ENCODE results near the gene HLA-DQB1. TPM values are rescaled to one million over a fixed set of nuclear protein-coding genes. Genes with fewer than 3 reads are reported as not detected.
"Not testable (repeated sequence)": the region's sequence is repeated elsewhere in the genome, so short reads cannot be mapped to it uniquely, and the experiment has no call there.

Gene HLA-DQB1
- total and polyA plus RNA-seq, 2 donors (not counting 3 experiments of a cell fraction or from before 2014, with no cell fraction given), result not detected

DNA sequence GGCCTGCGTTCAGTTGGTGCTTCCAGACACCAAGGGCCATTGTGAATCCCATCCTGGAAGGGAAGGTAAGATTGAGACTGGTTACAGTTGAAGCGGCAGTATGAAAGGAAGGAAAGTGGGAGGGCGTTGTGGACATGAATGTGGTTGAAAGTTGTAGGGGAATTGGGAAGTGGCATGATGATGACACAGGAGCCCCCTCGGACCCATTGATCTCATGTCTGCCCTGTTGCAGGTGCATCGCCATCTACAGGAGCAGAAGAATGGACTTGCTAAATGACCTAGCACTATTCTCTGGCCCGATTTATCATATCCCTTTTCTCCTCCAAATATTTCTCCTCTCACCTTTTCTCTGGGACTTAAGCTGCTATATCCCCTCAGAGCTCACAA lies 23.7 kb downstream of the HLA-DQB1 start:
- intact Hi-C loops (cut with micrococcal nuclease) (no loop called here), dilution Hi-C loops (cut with MboI; ENCODE audit: extremely low pct_ligation_motif_present, low sequenced_read_pairs) (no loop called here)
- POLR2A ChIA-PET, result no interaction called here
- H3K9ac ChIP-seq (replicated peaks; ENCODE audit: extremely low read depth, insufficient read depth, low read length), result no peak overlapping the region
- H4K20me1 ChIP-seq (replicated peaks; ENCODE audit: control insufficient read depth, extremely low read depth, insufficient read depth, low read length), result no peaks in the 10 kb centered on the region
- no peaks in the 10 kb centered on the region for H3K27me3 ChIP-seq (ENCODE audit: control insufficient read depth in 2 of 2, insufficient read depth in 2 of 2, low read length in 2 of 2)
- H3K4me1 ChIP-seq (ENCODE audit: control insufficient read depth, extremely low read depth, insufficient read depth, low read length), result no peaks in the 10 kb centered on the region
- no peak for FAIRE-seq
- H3K4me3 ChIP-seq (replicated peaks in 1 of 3; ENCODE audit: insufficient read depth in 1 of 3, low read depth in 1 of 3, low read length in 3 of 3), result no peak overlapping the region
- H3K9me3 ChIP-seq (replicated peaks; ENCODE audit: control insufficient read depth, insufficient read depth, low read length), result no peaks in the 10 kb centered on the region
- H3K9me1 ChIP-seq (replicated peaks; ENCODE audit: control insufficient read depth, extremely low read depth, insufficient read depth, low read length), result no peaks in the 10 kb centered on the region
- no peak for DNase-seq (ENCODE audit: low read depth, low spot score)
- no peaks in the 10 kb centered on the region for H3K79me2 ChIP-seq (ENCODE audit: control insufficient read depth, insufficient read depth, low read length)
- no peaks in the 10 kb centered on the region for H3K36me3 ChIP-seq (ENCODE audit: control insufficient read depth in 2 of 2, extremely low read depth in 1 of 2, insufficient read depth in 2 of 2, low read length in 2 of 2)
- CTCF ChIA-PET, result no interaction called here
- H3K4me2 ChIP-seq (ENCODE audit: insufficient read depth, low read length), result no peak overlapping the region
- no peak overlapping the region for H3K27ac ChIP-seq (ENCODE audit: insufficient read depth, low read depth, low read length)
- no TSS peak for BruUV-seq (replicated peaks)
- no peak overlapping the region for H2AFZ ChIP-seq (ENCODE audit: low read depth, low read length)
- TF ChIP-seq FOS (IDR thresholded peaks at IDR 0.05; ENCODE audit: borderline replicate concordance, insufficient read depth, low read length) (no peak), EZH2 (IDR thresholded peaks at IDR 0.05; ENCODE audit: borderline replicate concordance, low read depth, low read length, severe bottlenecking) (no peak), JUN (IDR thresholded peaks at IDR 0.05; ENCODE audit: borderline replicate concordance, insufficient read depth, insufficient read length, low read depth) (no peak), MYC (IDR thresholded peaks at IDR 0.05; ENCODE audit: low read depth, low read length) (no peak), POLR2A (IDR thresholded peaks at IDR 0.05; ENCODE audit: low read depth, low read length) (no peak)
- TF ChIP-seq, protein P1, sequence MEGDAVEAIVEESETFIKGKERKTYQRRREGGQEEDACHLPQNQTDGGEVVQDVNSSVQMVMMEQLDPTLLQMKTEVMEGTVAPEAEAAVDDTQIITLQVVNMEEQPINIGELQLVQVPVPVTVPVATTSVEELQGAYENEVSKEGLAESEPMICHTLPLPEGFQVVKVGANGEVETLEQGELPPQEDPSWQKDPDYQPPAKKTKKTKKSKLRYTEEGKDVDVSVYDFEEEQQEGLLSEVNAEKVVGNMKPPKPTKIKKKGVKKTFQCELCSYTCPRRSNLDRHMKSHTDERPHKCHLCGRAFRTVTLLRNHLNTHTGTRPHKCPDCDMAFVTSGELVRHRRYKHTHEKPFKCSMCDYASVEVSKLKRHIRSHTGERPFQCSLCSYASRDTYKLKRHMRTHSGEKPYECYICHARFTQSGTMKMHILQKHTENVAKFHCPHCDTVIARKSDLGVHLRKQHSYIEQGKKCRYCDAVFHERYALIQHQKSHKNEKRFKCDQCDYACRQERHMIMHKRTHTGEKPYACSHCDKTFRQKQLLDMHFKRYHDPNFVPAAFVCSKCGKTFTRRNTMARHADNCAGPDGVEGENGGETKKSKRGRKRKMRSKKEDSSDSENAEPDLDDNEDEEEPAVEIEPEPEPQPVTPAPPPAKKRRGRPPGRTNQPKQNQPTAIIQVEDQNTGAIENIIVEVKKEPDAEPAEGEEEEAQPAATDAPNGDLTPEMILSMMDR (IDR thresholded peaks at IDR 0.05; ENCODE audit: extremely low read depth in 1 of 2, insufficient read depth in 1 of 2, low read depth in 1 of 2, low read length in 2 of 2), result no peak

DNA sequence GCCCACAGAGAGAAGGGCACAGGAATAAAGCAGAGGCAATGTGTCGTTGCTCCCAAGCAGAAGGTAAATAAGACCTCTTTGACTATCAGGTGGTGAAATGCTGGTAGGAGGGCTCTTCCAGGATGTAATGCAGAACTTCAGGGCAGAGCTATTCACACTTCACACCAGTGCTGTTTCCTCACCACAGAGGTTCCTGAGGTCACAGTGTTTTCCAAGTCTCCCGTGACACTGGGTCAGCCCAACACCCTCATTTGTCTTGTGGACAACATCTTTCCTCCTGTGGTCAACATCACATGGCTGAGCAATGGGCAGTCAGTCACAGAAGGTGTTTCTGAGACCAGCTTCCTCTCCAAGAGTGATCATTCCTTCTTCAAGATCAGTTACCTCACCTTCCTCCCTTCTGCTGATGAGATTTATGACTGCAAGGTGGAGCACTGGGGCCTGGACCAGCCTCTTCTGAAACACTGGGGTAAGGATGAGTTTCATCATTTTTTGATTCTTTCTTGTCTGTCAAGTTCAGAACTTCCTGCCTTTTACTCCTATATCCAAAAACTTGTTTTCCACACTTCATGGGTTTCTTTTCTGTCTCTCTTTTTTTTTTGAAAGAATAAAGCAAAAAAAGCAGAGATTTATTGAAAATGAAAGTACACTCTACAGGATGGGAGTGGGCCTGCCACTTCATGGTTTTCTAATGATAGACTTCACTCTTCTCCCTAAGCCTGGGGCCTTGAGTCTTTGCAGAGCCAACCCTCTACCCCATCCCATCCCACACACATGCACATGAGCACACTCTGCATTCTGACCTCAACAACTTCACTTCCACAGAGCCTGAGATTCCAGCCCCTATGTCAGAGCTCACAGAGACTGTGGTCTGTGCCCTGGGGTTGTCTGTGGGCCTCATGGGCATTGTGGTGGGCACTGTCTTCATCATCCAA lies 24.4 kb downstream of the HLA-DQB1 start:
- H3K9me1 ChIP-seq (replicated peaks; ENCODE audit: control insufficient read depth, extremely low read depth, insufficient read depth, low read length); H3K9ac ChIP-seq (replicated peaks; ENCODE audit: extremely low read depth, insufficient read depth, low read length); H3K27ac ChIP-seq (ENCODE audit: insufficient read depth, low read depth, low read length); H3K27me3 ChIP-seq (ENCODE audit: control insufficient read depth in 2 of 2, insufficient read depth in 2 of 2, low read length in 2 of 2); POLR2A ChIA-PET; BruUV-seq (replicated peaks); intact Hi-C loops (cut with micrococcal nuclease); H3K9me3 ChIP-seq (replicated peaks; ENCODE audit: control insufficient read depth, insufficient read depth, low read length); H3K79me2 ChIP-seq (ENCODE audit: control insufficient read depth, insufficient read depth, low read length); H2AFZ ChIP-seq (ENCODE audit: low read depth, low read length); CTCF ChIA-PET; dilution Hi-C loops (cut with MboI; ENCODE audit: extremely low pct_ligation_motif_present, low sequenced_read_pairs); H4K20me1 ChIP-seq (replicated peaks; ENCODE audit: control insufficient read depth, extremely low read depth, insufficient read depth, low read length); H3K36me3 ChIP-seq (ENCODE audit: control insufficient read depth in 2 of 2, extremely low read depth in 1 of 2, insufficient read depth in 2 of 2, low read length in 2 of 2); H3K4me1 ChIP-seq (ENCODE audit: control insufficient read depth, extremely low read depth, insufficient read depth, low read length); H3K4me3 ChIP-seq (replicated peaks in 1 of 3; ENCODE audit: insufficient read depth in 1 of 3, low read depth in 1 of 3, low read length in 3 of 3); FAIRE-seq; DNase-seq (ENCODE audit: low read depth, low spot score); H3K4me2 ChIP-seq (ENCODE audit: insufficient read depth, low read length): not testable (repeated sequence)
